GM18870 (cell line): ENCODE measurements around the gene TRIM14.
"Not testable (repeated sequence)": the region's sequence is repeated elsewhere in the genome, so short reads cannot be mapped to it uniquely, and the experiment has no call there.

Experiments used
- ATAC-seq: cut with Tn5 transposase; IDR thresholded peaks from one replicate; pipeline ENCODE4 v1.9.1; 2021; ENCODE audit warnings: moderate library complexity; ENCODE audit not compliant: unreplicated experiment

The TRIM14 gene

DNA sequence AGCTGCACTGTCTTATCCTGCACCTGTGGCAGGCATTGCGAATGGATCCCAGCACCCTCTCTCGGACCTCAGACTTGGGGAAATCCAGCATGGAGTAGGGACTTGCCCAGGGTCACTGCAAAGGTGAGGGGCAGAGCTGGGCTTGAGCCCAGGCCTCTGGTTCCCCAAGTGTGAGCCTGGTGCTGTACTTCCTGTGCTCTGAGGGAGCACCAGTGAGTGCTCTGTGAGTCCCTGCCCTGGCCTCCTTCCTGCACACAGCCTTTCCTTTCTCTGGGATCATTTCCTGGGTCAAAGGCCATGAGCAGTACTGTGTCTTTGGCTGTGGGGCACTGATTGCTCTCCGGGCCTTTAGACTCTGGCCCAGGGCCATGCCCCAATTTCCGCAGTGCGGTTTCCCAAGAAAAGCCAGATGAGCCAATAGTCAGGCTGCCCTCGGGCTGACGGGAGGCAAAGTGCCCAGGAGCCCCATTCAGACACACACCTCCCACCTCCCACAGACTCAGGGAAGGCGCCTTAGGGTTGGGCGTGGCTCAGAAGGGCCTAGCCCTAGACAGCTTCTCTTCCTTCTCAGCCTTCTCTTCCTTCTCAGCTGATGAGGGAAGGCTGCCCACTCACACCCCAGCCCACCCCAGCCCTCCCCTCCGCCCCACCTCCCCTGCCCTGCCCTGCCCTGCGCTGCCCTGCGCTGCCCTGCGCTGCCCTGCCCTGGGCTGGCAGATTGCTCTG lies 23.3 kb upstream of the TRIM14 start:
- no peak for ATAC-seq

- ATAC-seq = no peak
These were observed 21.5 kb upstream of the TRIM14 start for GRCh38 chr9:98140503-98140902.

DNA sequence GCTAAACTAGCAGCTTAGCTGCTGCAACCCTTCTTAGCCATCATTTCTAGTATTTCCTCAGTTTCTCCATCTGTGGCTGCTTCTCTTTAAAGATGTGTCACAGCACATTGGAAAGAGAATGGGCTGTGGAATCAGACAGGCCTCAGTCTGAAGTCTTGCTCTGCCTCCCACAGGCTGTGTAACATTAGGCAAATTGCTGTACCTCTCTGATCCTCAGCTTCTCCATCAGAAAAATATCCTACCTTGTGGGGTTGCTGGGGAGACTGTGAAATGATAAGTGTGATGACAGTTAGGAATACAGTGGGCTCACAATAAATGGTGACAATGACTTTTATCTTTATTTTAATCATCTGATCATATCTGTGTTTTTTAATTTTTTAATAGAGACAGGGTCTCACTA lies 17.5 kb upstream of the TRIM14 start:
- no peak for ATAC-seq

DNA sequence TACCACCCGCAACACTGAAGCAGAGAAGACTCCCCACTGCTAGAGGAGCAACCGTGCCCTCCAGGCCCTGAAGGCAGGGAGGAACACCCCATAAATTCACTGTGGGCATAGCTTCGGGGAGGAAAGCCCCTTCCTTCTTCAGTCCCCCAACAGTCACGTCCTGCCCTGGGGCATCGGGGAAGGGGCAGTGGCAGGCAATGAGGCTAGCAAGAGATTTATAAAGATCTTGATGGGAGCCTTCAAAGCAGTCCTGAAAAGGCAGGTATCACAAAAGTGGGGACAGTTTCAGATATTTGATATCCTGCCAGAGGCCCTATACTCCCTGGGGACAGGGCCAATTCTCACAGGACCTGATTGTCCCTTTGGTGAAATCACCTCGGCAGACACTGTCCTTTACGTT lies 16.9 kb upstream of the TRIM14 start:
- no peak for ATAC-seq

DNA sequence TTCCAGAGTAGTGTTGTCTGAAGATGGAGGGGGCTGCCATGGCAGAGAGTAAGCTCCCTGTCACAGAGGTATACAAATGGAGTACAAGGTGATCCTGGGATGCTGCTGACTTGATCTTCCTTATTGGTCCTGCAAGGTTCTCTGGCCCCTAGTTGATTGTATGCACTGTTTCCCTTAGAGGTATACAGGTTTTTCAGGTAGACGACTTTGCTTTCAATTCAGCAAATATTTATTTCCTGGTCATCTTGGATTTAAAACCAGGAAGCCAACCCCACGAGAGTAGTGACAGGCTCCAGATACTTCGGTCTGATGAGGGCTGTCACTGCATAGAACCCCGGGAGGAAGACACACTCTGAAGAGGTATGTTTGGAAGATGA lies 16.5 kb upstream of the TRIM14 start:
- ATAC-seq = no peak

DNA sequence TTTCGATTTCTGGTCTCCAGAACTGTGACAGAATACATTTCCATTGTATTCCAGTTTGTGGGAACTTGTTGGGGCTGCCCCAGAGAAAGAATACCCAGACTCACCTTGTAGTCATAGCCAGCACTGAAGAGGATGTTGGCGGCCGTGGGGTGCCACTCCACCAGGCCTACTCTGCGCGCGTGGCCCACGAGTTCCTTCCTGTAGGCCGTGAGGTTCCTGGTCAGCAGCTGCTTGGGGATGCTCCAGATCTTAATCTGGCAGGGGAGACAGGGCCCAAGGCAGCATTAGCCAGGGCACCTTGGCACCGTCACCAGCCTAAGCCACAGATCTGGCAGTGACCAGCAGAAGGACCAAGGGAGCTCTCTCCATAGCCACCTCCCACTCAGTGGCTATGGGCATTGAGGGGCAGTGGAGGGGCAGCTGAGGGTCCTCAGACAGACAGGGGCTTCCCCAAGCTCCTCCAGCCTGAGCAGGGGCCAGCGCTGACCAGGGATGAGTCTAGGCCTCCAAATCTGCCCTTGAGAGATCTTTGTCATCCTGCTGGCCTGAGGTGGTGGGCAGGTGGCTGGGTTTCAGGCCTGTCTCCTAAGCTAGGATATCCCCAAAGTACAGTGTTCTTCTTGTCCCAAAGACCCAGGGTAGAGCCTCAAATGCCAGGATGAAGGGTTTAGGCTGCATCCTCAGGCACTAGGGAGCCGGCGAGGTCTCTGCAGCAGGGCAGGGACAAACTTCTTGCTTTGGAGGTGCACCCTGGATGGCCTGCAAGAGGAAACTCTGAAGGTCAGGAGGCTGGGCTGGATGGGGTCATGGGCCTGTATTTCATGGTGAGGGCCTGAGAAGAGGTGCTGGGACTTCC lies 15.9 kb upstream of the TRIM14 start:
- ATAC-seq = no peak

DNA sequence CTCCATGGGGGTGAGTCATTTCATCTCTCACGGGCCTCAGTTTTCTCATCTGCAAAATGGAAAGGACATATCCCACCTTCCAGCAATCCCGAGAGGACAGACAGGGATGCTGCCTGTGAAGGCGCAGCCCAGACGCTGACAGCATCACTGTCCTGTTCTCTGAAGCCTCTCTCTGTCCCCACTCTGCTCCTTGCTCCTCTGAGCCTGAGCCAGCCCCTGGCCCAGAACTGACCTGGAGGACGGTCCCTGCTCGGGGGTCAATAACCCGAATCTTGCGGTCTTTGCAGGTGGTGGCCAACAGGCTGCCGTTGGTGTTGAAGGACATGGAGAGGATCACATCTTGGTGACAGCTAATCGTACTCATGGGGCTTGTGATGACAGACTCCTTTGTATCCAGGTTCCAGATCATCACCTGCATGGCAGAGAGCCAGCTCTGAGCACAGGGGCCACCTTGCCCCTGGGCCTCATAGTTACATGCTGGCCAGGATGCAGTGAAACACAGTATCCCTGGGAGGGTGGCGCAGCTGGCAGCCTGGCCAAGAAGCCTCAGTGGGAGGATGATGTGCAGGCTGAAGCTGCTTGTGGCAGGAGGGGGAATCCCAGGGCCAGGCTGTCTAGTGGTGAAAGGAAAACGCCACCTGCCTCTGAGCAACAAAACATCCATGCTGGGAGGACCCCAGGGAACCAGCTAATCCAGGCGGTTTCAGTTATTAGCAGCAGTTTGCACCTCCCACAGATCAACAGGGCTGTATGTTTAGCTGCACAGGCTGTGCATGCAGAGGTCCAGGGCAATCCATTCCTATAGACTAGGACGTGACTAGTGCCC lies 14.0 kb upstream of the TRIM14 start:
- no peak for ATAC-seq

- no peak for ATAC-seq
These were observed 13.1 kb upstream of the TRIM14 start for GRCh38 chr9:98132158-98132557.

DNA sequence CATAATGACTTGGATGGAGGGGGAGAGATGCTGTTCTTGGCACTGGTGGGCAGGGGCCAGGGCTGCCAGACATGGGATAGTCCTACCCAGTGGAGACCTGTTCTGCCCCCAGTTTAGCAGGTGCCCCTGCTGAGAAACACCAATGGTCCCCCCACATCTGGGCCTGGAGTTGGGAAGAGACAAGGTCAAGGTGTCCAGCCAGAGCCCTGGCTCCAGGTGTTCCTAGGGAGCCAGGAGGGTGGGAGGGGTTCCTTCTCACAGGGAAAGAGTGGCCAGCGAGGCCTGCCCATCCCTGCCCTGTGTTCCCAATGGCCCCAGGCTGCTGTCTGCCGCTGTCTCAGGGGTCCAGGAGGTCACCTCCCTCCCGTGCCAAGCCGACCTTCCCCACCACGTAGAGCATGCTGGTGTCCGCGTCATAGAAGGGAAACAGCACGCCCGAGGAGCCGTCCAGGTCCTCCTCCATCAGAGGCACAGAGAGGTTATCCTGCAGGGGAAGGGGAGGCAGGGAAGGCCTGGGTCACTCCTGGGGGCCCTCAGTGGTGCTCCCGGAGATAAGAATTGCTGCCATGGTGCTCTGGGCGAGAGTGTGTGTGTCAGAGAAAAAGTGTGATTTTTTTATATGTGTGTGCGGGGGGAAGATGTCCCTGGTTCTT lies 11.7 kb upstream of the TRIM14 start:
- no peak for ATAC-seq

DNA sequence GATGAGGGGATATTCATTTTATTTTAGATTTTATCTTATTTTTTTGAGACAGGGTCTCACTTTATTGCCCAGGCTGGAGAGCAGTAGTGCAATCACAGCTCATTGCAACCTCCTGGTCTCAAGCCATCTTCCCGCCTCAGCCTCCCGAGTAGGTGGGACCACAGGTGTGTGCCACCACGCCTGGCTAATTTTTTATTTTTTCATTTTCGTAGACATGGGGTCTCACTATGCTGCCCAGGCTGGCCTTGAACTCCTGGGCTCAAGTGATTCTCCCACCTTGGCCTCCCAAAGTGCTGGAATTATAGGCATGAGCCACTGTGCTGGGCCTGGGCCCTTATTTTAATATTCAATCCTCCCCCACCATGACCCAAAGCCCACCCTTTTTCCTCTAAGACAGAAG lies 11.0 kb upstream of the TRIM14 start:
- ATAC-seq = not testable (repeated sequence)

DNA sequence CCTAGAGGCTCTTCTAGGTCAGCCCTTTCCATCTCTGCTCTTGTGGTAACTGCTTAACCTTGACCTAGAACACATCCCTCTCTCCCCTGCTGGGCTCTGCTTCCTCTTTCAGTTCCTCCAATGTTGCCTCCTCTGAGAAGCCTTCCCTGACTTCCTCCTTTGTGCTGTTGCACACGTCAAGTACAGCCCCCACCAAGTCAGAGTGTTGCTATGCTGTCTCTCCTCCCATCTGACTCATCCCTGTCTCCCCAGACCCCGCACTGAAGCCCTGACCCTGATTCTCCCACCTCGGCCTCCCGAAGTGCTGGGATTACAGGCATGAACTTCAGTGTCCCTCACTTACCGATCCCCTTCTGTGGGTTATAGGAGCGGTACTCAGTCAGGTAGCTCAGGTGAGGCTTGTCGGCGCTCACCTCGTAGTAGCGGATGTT lies 10.4 kb upstream of the TRIM14 start:
- peak; percentile 52 for ATAC-seq

DNA sequence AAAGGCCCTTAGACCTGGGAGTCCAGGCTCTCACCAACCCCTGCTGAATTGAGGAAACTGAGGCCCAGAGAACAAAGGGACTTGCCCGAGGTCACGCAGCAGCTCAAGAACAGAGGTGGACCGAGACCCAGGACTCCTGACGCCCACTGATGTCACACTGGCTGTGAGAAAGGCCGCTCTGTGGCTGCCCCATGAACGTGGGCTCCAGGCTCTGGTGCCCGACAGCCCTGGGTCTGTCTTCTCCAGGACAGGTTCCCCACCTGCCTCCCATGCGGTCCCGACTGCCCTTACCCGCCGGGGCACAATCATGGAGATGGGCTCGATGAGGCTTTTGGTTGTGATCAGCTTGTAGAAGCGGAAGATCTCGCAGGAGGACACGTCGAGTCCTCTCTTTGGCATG lies 9.3 kb upstream of the TRIM14 start:
- ATAC-seq = no peak

- ATAC-seq = no peak
These were observed 8.2 kb upstream of the TRIM14 start for GRCh38 chr9:98127226-98127625.

GRCh38 chr9:98124637-98125426 lies 5.8 kb upstream of the TRIM14 start:
- no peak for ATAC-seq

GRCh38 chr9:98124091-98124490 lies 5.1 kb upstream of the TRIM14 start:
- ATAC-seq = not testable (repeated sequence)

DNA sequence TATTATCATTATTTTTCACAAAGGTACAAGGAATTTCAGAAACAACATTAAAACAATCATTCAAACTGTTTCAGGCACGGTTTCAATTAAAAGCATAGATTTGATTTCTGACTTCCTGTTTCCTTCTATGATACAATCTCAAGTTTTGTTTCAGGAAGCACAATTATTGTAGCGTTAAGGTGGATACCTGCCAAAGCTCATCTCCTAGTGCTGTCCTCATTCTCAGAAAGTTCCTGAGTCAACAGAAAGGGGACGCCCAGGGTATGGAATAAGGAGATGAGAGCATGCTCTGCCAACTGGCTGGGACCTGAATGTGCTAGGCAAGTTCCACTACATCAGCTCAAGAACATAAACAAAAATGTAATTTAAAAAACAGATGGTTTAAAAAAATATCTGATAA lies 2.0 kb upstream of the TRIM14 start:
- no peak for ATAC-seq

DNA sequence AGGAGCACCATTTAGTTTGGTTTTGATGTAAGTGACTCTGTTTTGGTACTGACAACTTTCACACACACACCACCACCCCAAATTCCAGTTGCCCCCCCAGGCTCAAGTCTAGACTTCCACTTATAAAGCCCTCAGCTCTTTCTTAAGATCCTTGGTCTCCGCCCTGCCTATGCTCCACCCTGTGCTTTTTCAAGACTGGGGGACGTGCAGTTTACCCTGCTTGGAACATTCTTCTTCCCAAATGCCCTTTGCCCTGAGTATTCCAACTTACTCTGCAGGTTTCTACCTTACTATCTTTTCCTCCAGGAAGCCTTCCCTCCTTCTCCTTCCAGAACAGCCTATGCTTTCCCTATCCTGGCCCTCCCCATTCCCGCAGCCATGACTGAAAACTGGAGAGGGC lies 1.5 kb upstream of the TRIM14 start:
- no peak for ATAC-seq

DNA sequence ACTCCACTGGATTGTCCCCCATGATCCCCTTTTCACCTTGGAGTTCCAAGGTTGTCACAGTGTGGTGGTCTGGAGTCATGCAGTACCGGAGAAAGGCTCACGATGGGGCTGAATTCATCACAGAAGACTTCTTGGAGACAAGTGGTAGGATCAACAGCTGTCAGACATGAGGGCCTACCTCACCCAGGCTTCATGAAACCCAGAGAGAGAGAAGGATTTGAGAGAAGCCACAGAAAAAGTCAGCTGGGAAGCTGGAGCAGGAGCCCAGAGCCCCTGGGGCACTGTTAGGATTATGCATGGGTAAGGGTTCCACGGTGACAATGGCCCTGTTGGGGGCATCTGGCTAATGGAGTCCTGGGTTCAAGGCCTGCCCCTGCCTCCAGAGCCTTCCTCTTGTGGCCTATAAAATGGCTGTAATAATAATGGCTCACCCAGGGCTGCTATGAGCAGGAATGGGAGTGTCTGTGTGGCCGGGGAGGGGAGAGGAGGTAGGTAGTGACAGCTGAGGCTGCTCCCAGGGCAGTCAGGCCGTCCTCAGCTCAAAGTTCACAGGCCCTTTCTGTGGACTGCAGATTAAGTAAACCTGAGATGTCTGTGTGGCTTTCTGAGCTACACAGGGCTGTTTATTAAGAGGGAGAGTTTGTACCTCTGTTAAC lies 910 bp downstream of the TRIM14 start:
- peak; percentile 58 for ATAC-seq

- not testable (repeated sequence) for ATAC-seq
These were observed 1.9 kb downstream of the TRIM14 start for GRCh38 chr9:98117097-98117496.

- no peak for ATAC-seq
These were observed 10.0 kb downstream of the TRIM14 start for GRCh38 chr9:98109052-98109451.
